GM21619 (cell line): ENCODE results near the gene CAMTA1.

Source experiments
- ATAC-seq: cut with Tn5 transposase; IDR thresholded peaks from one replicate; pipeline ENCODE4 v1.9.1; 2021; ENCODE audit not compliant: unreplicated experiment

Gene CAMTA1

DNA sequence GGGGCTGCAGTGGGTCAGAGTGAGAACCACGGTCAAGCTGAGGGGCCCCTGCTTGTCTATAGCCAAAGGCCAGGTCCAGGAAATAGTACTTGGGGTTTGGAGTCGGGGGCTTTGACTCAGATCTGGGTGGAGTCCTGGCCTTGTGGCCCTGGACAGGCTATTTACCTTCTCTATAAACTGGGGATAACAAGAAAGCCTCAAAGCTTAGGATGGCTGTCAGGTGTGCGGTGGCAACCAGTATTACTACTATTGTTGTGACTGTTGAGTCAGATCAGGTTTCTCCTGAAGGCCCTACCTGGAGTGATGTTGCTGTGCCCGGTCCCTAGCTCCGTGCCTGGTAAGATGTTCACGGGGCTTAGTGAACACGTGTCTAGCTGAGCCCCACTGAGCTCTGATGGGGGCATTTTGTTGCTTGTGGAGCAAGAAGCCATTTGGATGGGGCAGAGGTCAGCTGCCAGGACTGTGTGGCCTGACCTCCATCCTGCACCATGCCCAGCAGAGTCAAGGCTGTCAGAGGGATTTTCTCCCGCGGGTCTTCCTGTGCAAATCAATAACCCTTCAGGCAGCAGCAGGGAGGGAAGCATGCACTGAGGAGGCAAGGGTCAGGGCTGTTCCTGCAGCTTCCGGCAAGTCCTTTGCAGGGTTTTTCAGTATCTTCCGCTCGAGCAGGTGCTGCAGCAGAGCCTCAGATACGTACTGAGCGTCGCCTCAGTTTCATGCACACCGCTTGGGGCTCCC lies 170.3 kb downstream of the CAMTA1 start:
- ATAC-seq, result no peak

DNA sequence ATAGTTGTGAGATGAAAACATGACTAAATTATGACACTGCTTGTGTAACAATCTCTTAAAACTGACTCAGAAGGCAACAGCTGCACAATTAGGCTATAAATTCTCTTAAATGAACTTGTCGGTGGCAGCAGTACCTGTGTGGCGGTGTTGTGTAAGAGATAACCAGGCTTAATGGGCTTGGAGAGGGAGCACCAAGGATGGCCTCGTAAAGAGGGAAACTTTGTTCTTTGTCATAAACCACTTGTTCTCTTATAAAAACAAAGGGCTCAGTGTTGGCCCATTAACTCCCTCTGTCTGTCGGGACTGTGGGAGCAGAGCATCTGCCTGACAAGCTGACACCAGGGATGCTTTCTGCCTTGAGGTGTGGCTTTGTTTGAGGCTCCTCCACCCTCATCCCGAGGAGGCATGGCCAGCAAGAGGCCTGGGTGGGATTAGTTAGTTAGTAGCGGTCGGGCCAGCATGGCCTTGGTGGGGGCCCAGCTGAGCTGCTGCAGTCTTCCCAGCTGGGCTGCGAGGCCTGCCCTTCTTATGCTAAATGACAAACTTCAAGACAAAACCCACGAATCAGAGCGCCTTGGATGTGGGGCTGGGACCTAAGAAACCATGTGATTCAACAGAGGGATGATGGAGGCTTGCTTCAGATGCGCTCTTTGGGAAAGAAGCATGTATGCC lies 171.4 kb downstream of the CAMTA1 start:
- no peak for ATAC-seq

DNA sequence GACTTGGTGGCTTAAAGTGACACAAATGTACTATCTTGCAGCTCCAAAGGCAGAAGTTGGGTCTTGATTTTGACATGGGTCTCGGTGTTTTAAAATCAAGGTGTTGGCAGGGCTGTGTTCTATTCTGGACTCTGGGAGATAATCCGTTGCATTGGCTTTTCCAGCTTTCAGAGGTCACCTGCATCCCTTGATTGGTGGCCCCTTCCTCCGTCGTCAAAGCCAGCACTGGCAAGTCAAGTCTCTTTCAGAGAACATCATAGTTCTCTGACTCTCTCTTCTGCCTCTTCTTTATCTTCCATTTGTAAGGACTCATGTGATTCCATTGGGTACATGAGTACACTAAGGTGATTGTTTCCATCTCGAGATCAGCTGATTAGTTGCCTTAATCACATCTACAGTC lies 172.1 kb downstream of the CAMTA1 start:
- ATAC-seq, result no peak

DNA sequence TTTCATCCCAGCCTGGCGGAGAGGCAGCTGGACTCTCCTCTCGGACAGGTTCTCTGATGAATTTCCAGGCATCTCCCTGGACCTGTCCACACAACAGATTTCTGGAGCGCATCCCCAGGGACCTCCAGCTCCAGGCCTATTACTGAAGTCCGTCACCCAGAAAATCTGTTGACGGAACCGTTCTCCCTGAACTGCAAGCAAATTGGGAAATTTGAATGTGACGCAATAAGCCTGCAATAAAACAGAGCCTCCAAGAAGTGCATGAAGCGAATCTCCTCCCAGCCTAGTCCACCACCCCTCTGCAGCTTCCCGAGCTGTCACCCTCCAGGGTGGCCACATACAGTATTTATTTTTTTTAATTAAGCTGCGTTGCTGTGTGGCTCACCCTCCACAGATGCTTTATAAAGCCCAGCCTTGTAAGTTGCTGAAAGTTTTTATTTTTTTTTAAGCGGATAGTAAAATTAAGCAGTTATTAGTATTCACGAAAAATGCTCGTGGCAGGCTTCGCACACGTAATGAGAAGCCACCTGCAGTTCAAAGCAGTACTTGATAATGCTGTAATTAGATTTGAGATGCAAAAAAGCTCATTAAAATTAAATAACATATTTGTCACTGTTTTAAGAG lies 173.3 kb downstream of the CAMTA1 start:
- ATAC-seq, result no peak

DNA sequence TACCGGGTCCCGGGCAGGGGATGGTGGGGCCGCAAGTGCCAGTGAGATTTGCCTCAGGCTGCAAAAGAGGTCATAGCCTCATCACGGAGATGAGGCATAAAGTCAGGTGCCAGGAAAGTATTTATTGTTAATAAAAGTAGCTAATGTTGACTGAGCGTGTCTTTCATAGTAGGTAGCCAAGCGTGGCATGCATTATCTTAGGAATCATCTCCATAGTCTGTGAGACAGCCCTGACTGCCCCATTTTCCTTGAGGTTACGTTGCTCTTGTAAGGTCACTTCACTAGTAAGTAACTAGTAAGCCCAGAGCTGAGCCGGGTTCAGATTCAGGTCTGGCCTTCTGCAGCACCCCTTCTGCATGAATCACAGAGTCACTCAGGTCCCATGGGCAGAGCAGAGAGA lies 174.2 kb downstream of the CAMTA1 start:
- no peak for ATAC-seq

DNA sequence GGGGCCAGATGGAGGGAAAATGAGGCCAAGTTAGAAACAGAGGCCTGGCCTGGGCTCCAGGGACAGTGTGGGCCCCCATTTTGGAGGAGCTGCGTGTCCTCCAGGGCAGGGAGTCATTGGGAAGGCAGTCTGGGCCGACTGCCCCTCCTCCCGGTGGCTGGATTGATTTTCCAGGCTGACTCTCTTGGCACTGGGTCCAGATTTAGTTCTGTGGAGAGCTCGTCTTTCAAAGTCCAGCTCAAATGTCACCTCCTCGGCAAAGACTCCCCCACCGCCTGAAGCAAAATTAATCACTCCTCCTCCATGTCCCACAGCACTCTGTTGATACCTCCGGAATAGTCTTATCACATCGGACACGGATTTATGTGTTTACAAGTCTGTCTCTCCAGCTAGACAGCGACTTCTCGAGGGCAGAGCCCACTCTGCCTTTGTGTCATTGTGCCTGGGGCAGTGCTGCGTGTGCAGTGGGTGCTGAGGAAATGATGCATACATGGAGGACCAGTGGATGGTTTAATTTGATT lies 175.1 kb downstream of the CAMTA1 start:
- no peak for ATAC-seq

DNA sequence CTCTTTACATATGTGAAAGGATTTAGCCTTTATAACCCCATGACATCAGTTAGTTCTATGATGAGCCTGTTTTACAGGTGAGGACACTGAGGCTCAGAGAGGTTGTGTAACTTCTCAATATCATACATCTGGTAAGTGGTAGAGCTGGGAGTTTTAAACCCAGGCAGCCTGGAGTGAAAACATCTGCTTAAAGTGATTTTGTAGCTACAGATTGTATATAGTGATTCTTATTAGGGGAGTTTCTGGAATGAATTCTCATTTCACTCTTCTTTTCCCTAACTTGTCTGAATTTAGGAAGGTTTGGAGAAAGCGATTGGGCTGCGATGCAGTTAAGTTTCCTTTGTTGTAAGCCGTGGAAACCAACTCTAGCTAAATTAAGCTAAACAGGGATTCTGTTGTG lies 175.6 kb downstream of the CAMTA1 start:
- no peak for ATAC-seq

DNA sequence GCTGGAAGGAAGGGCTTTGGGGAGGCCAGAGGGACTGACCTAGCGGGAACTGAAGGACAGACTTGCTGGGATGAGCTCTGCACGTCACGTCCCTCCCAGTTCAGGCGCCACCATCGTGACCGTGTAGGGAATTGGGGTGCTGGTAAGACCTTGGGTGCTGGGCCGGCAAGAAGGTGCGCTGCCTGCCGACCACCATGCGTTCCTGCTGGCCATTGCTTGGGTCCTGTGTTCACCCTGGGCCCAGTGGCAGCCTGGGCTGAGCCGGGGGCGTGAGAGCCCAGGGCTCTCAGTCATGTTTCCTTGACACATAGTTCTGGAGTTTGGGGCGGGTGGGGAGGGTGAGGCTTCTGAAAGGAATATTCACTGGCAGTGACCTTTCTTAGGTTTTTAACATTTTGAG lies 176.0 kb downstream of the CAMTA1 start:
- no peak for ATAC-seq

DNA sequence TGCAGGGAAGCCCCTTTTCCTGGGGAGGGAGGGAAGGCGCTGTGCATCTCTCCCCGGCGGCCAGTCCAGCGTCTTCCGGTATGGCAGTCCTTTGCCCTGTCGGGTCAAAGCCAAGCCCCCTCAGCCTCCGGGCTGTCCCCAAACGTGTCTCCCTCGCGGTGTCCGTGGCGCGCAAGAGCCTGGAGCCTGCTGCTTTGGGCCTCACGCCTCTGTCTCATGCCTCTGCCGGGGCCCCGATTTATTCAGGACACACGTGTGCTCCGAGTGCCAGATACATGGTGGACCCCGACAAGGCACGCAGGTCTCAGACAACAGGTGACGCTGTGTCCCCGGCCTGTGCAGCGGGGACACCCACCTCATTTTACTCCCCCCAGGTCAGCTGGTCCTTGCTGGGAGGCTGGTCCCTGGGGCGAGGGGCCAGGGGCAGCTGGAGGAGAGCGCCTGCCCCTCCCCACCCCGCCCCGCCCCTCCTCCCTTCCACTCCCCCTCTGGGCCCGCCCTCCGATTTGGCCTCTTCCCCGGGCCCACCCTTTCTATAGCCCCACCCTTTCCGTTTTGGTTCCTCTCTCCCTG lies 176.7 kb downstream of the CAMTA1 start:
- ATAC-seq, result no peak

DNA sequence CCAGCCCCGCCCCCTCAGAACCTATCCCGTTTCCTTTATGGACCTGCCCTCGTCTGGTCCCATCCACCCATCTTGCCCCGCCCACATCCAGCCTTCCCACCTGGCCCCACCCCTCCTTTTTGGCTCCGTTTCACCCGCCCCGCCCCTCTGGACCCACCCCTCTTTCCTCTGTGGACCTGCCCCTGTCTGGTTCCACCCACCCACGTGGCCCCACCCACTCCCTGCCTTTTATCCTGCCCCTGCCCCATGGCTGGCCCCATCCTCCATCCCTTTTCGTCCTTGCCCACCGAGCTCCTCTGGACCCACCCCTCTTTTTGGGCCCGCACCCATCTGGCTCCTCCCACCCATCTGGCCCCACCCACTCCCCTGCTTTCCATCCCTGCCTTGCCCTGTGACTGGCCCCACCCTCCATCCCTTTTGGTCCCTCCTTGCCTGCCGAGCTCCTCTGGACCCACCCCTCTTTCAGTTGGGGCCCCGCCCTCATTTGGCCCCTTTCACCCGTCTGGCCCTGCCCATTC lies 177.3 kb downstream of the CAMTA1 start:
- no peak for ATAC-seq

DNA sequence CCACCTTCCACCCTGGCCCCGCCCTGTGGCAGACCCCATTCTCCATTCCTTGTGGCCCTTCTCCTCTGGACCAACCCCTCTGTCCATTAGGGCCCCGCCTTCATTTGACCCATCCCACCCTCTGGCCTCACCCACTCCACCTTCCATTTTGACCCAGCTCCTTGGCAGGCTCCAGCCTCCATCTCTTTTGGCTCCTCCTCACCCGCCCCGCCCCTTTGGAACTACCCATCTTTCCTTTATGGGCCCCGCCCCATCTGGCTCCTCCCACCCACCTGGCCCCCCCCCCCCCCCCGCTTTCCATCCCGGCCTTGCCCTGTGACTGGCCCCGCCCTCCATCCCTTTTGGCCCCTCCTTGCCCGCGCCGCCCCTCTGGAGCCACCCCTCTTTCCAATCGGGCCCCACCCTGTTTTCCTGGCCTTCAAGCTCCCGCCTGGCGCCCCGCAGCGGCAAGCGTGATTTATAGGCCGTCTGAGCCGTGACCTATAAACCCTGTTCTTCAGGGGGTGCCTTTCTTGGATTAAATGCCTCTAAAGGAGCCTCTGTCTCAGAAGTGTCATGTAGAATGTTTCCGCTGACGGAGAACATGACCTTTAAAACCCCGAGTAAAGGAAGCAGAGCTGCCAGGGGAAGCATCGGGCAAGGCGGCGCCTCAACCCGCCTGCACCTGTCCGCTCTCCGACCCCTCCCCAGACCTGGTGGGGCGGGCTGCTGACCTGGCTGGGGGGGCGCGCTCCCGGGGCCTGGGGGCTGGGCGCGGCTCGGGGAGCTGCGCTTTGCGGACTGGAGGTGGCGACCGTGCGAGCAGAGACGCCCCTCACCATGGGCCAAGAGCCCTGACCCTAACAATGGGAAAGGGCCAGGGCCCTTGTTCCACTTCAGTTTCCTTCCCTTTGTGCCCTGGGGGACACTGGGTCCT lies 178.0 kb downstream of the CAMTA1 start:
- ATAC-seq, result no peak

DNA sequence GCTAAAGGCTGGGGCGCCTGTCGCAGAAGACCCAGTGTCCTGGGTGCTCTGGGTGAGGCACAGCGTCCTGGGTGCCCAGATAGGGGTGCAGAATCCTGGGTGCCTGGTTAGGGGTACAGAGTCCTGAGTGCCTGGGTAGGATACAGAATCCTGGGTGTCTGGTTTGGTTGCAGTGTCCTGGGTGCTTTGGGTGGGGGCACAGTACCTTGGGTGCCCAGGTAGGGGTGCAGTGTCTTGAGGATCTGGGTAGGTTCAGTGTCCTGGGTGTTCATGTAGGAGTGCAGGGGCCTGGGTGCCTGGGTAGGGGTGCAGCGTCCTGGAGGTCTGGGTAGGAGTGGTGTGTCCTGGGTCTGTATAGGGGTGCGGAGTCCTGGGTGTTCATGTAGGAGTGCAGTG lies 178.7 kb downstream of the CAMTA1 start:
- ATAC-seq, result no peak

DNA sequence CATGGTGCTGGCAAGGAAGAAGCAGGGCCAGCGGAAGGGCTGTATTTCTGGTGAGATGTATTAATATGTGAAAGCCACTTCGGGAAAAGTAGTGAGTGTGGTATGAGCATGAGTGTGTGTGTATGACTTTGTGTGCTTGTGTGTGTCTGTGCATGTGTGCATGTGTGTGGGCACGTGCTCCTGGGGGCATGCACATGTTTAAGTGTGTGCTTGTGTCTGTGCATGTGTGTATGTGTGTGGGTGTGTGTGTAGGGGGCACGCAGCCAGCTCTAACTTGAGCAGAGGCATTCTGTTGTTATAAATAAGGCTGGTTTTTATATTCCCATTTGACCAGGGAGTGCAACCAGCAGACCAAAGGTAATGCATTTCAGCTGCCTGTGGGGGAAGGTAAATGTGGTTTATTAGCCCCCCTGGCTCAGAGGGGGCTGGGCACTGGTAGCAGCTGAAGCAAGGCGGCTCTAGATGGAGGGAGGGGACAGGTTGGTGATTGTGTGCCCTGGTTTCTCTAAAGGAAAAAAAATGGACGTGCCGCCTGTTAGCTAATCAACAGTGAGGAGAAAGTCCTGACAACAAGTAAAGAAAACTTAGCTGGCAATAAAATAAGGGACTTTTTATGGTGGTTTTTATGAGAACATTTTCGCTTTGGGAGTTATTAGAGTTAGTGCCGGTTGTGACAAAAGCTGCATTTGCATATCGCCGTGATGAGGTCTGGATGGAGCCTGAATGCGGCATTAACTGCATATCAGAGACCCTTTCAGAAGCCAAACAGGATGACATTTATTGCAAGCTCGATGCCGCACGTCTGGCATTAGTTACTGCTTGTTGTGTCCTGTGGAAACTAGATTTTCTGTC lies 180.1 kb downstream of the CAMTA1 start:
- no peak for ATAC-seq

DNA sequence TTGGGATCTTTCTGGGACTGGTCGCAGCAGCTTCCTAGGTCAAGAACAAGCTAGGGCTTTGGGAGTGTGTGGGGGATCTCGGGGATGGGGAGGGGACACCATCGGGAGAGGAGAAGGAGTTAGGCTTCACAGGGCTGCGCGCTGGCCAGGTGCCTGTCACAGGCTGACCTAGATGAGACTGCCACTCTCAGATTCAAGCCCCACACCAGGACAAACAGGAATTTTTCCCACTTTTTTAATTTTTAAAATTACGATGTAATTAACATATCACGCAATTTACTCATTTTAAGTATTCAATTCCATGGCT lies 180.6 kb downstream of the CAMTA1 start:
- ATAC-seq, result no peak

DNA sequence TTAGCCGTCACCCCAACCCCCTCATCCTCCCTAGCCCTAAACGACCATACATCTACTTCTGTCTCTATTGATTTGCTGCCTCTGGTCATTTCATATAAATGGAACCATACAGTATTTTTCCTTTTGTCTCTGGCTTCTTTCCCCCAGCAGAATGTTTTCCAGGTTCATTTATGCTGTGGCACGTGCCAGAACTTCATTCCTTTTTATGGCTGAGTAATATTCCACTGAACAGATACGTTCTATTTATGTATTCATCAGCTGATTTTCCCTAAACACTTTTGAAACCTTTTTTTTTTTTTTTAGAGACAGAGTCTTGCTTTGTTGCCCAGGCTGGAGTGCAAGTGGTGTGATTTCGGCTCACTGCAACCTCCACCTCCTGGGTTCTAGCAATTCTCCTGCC lies 181.1 kb downstream of the CAMTA1 start:
- ATAC-seq, result no peak

DNA sequence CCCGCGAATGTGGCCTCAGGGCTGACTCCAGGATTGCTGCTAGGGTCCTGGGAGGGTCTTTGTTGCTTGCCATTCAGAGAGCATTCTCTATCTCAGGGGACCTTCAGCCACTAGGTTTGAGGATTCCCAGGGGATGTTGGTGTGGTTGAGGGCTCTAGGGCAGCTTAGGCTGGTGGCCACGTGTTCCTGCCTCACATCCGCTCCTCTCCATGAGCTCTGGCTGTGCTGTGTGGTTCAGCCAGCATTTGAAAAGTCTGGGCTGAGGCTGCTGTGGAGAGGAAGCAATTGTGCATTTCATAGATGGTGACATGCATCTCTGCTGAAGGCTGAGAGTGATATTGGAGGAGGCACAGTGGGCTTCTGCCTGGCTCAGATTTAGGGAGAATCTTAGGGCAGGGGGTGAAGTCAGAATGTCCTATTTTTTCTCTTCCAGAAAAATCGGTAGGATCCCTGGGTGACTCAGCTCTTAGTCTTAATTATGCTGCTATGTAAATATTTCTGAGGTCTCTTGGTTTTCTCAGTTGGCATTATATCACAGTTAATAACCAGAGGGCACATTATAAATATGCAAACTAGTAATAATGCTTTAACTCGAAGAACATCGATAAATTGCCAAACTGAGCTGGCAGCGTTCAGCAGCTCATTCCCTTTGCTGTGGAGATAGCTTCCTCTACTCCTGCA lies 182.3 kb downstream of the CAMTA1 start:
- no peak for ATAC-seq

DNA sequence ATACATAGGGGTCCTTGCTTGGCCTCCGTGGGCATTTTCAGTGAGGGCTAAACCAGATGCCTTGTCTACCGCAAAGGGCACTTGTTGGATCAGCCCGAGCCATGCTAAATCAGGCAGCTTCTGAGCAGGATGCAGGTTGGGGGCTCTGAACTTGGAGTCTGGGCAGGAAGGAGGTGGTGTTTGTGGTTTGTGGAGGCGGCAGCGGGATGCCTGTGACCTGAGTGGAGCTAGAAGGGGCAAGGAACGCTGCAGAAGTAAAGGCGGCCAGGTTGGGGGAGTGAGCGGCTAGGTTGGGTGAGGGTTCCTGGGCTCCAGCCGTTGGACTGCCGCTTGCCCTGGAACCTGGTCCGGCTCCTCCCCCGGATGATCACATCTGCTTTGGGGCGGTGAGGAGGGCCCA lies 183.9 kb downstream of the CAMTA1 start:
- no peak for ATAC-seq

DNA sequence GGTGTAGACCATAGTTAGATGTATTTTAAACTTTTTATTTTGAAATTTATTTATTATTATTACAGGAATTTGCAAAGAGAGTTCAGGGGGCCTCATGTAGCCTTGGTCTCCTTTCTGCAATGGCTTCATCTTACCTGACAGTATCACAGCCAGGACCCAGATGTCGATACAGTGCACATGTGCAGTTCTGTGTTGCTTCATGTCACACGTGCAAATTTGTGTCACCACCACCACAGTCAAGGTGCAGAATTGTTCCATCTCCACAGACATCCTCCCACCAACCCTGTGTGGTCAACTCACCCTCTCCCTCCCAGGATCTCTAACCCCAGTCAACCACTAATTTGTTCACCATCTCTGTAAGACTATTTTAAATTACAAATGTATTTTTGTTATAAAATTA lies 184.5 kb downstream of the CAMTA1 start:
- no peak for ATAC-seq

DNA sequence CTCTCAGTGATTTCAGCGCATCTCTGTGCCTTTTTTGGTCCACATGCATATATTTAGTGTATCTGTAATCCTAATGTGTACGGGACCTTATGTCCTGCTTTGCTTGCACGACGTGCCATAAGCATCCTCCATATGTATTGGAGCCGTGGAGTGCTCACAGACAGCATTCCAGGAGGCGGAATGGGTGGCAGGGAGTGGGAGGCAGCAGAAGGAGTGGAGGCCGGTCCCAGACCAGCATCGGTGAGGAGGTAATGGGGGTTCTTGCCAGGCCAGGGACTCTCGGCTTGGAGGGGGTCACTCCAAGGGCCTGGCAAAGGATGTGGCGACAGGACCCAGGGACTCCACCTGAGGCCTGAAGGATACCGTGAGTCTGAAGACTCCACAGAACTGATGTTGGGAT lies 185.0 kb downstream of the CAMTA1 start:
- no peak for ATAC-seq
